B cell (primary cell): Measurements from ENCODE around the gene RBM23.

ENCODE experiments used
- EZH2 ChIP-seq: IDR thresholded peaks from 2 replicates; pipeline ENCODE4 v1.6.1; 2012; ENCODE audit warnings: borderline replicate concordance, low read depth, mild to moderate bottlenecking, moderate library complexity, low read length; ENCODE audit not compliant: insufficient read depth, poor library complexity, severe bottlenecking
- TF ChIP-seq, protein P1 (sequence below): fragments of 200-600 bp; IDR thresholded peaks from one replicate; pipeline ENCODE4 v1.8.0; 2022; ENCODE audit warnings: antibody characterized with exemption, mild to moderate bottlenecking

DNA sequence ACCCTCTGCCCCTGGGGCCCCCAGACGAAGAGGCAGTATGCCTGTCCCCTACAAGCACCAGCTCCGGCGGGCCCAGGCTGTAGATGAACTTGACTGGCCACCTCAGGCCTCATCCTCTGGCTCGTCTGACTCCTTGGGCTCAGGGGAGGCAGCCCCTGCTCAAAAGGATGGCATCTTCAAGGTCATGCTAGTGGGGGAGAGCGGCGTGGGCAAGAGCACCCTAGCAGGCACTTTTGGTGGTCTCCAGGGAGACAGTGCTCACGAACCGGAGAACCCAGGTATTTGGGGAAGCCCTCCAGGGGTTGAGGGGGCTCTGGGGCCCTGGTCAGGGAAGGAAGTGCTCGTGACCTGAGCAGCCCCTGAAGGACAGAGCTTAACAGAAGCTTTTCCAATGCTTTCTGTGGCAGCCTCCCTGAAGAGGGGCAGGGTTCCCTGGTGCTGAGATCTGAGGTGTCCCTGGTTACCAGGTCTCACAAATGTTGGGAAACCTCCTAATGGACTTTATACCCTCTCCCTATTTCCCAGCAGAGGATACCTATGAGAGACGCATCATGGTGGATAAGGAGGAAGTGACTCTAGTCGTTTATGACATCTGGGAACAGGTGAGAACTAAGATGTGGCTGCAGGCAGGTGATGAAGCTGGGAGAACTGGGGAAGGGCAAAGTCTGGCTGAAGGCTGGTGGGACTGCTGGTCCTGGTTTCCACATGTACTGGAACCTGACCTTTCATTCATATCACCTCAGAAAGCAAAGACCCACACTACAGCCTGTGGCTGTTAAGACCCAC is 34.0 kb downstream of the RBM23 start:
- TF ChIP-seq, protein P1, sequence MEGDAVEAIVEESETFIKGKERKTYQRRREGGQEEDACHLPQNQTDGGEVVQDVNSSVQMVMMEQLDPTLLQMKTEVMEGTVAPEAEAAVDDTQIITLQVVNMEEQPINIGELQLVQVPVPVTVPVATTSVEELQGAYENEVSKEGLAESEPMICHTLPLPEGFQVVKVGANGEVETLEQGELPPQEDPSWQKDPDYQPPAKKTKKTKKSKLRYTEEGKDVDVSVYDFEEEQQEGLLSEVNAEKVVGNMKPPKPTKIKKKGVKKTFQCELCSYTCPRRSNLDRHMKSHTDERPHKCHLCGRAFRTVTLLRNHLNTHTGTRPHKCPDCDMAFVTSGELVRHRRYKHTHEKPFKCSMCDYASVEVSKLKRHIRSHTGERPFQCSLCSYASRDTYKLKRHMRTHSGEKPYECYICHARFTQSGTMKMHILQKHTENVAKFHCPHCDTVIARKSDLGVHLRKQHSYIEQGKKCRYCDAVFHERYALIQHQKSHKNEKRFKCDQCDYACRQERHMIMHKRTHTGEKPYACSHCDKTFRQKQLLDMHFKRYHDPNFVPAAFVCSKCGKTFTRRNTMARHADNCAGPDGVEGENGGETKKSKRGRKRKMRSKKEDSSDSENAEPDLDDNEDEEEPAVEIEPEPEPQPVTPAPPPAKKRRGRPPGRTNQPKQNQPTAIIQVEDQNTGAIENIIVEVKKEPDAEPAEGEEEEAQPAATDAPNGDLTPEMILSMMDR: no peak
- no peak for TF ChIP-seq EZH2
